DND-41 (cell line): ENCODE results near the gene TOX2.

Experiments
- ATAC-seq: fragments of 200-7000 bp; cut with Tn5 transposase; 3 replicates; pipeline ENCODE4 v1.9.1; 2021; ENCODE audit warnings: low read depth; ENCODE audit not compliant: insufficient read depth
- DNase-seq: peaks from one replicate; pipeline ENCODE4 v3.0.0-alpha.2; 2020
- H2AFZ ChIP-seq: 2 replicates; pipeline ENCODE4 v1.6.0; 2012; ENCODE audit warnings: low read depth, low read length
- H3K27ac ChIP-seq: 2 replicates; pipeline ENCODE4 v1.5.1; 2012; ENCODE audit warnings: low read length, inconsistent platforms
- H3K27me3 ChIP-seq: fragments of 200-600 bp; sonication (generic); 2 replicates; pipeline ENCODE4 v1.6.0; 2012; ENCODE audit warnings: low read length, mild to moderate bottlenecking, inconsistent platforms; ENCODE audit not compliant: insufficient read depth, poor library complexity
- H3K36me3 ChIP-seq: 2 replicates; pipeline ENCODE4 v1.5.1; 2012; ENCODE audit warnings: low read length, inconsistent platforms; ENCODE audit not compliant: insufficient read depth
- H3K4me1 ChIP-seq: 2 replicates; pipeline ENCODE4 v1.5.1; 2012; ENCODE audit warnings: mild to moderate bottlenecking, low read length; ENCODE audit not compliant: insufficient read depth
- H3K4me2 ChIP-seq: 2 replicates; pipeline ENCODE4 v1.6.0; 2012; ENCODE audit warnings: mild to moderate bottlenecking, moderate library complexity, low read length, inconsistent platforms; ENCODE audit not compliant: insufficient read depth
- H3K4me3 ChIP-seq, 2 experiments: fragments of 200-600 bp in 1 of 2; shearing (Covaris generic) in 1 of 2; 2 replicates each; pipeline ENCODE4 v1.5.1; 2012 to 2016; ENCODE audit warnings: inconsistent platforms in 2 of 2, low read length in 2 of 2, mild to moderate bottlenecking in 2 of 2, low read depth in 1 of 2, moderate library complexity in 1 of 2
- H3K79me2 ChIP-seq: 2 replicates; pipeline ENCODE4 v1.6.0; 2012; ENCODE audit warnings: low read length, inconsistent platforms; ENCODE audit not compliant: insufficient read depth
- H3K9ac ChIP-seq: 2 replicates; pipeline ENCODE4 v1.6.0; 2012; ENCODE audit warnings: low read depth, mild to moderate bottlenecking, inconsistent platforms, low read length, moderate library complexity
- H3K9me3 ChIP-seq: 2 replicates; pipeline ENCODE4 v1.5.1; 2012; ENCODE audit warnings: low read length, moderate library complexity, mild to moderate bottlenecking, inconsistent platforms; ENCODE audit not compliant: insufficient read depth, severe bottlenecking
- H4K20me1 ChIP-seq: 2 replicates; pipeline ENCODE4 v1.6.0; 2012; ENCODE audit warnings: low read length; ENCODE audit not compliant: insufficient read depth
- CTCF ChIP-seq: IDR thresholded peaks from 2 replicates; pipeline ENCODE4 v1.5.1; 2012; ENCODE audit warnings: borderline replicate concordance, low read length, moderate library complexity, mild to moderate bottlenecking; ENCODE audit not compliant: poor library complexity, severe bottlenecking; ENCODE audit errors: extremely low read depth
- EZH2 ChIP-seq: IDR thresholded peaks from 3 replicates; pipeline ENCODE4 v1.6.1; 2012; ENCODE audit warnings: borderline replicate concordance, low read depth, mild to moderate bottlenecking, moderate library complexity, low read length, inconsistent platforms; ENCODE audit not compliant: severe bottlenecking

Gene TOX2

GRCh38 chr20:44112456-44112855, 197.8 kb downstream of the TOX2 start:
- H4K20me1 ChIP-seq, result 0 out of 2 replicates have a peak, but pooled peaks cover 3% of the 10 kb centered on the region
- H3K4me2 ChIP-seq, result no peak overlapping the region
- H3K4me1 ChIP-seq, result no peaks in the 10 kb centered on the region
- ATAC-seq (no peak), DNase-seq (no peak)
- no peak for TF ChIP-seq CTCF
- no peak for TF ChIP-seq EZH2
- peaks cover 7% of the 10 kb centered on the region for H3K9me3 ChIP-seq
- no peak overlapping the region for H3K27ac ChIP-seq
- no peaks in the 10 kb centered on the region for H3K27me3 ChIP-seq
- H3K79me2 ChIP-seq, result no peaks in the 10 kb centered on the region
- no peak overlapping the region for H2AFZ ChIP-seq
- no peaks in the 10 kb centered on the region for H3K36me3 ChIP-seq
- no peak overlapping the region for H3K9ac ChIP-seq
- no peak overlapping the region for H3K4me3 ChIP-seq

- H3K4me2 ChIP-seq, result no peak overlapping the region
- no peaks in the 10 kb centered on the region for H3K79me2 ChIP-seq
- 0 out of 2 replicates have a peak, but pooled peaks cover 3% of the 10 kb centered on the region for H4K20me1 ChIP-seq
- H3K4me3 ChIP-seq, result no peak overlapping the region
- H3K9ac ChIP-seq, result no peak overlapping the region
- ATAC-seq (no peak), DNase-seq (no peak)
- H3K27ac ChIP-seq, result no peak overlapping the region
- no peak overlapping the region for H2AFZ ChIP-seq
- TF ChIP-seq CTCF, result no peak
- no peak for TF ChIP-seq EZH2
- no peaks in the 10 kb centered on the region for H3K4me1 ChIP-seq
- no peaks in the 10 kb centered on the region for H3K36me3 ChIP-seq
- peaks cover 2% of the 10 kb centered on the region for H3K9me3 ChIP-seq
- no peaks in the 10 kb centered on the region for H3K27me3 ChIP-seq
These were observed 198.4 kb downstream of the TOX2 start for GRCh38 chr20:44112889-44113617.

- ATAC-seq (no peak), DNase-seq (no peak)
- Histone ChIP-seq H3K9me3 (no peaks in the 10 kb centered on the region), H3K9ac (no peak overlapping the region), H3K27me3 (no peaks in the 10 kb centered on the region), H3K27ac (no peak overlapping the region), H3K4me2 (no peak overlapping the region), H3K36me3 (no peaks in the 10 kb centered on the region), H3K4me1 (no peaks in the 10 kb centered on the region), H4K20me1 (0 out of 2 replicates have a peak, but pooled peaks cover 3% of the 10 kb centered on the region), H3K4me3 (no peak overlapping the region), H3K79me2 (no peaks in the 10 kb centered on the region), H2AFZ (no peak overlapping the region)
- no peak for TF ChIP-seq EZH2
- TF ChIP-seq CTCF, result no peak
These were observed 199.1 kb downstream of the TOX2 start for GRCh38 chr20:44113618-44114376.
